HepG2 (cell line): ENCODE data around the gene GNA14.

Source experiments
- HOXA5 ChIP-seq: sonication (generic); formaldehyde crosslinking; IDR thresholded peaks from 2 replicates; pipeline ENCODE4 v1.4.0; 2020; ENCODE audit warnings: missing genetic modification reagents
- HOXA9 ChIP-seq: sonication (generic); formaldehyde crosslinking; IDR thresholded peaks from 2 replicates; pipeline ENCODE4 v1.8.1; 2022; ENCODE audit warnings: missing genetic modification reagents, mild to moderate bottlenecking, moderate library complexity, borderline replicate concordance
- NONO ChIP-seq, 2 experiments: fragments of 450-650 bp in 1 of 2; sonication (generic) in 1 of 2; formaldehyde crosslinking in 1 of 2; IDR thresholded peaks in 1 of 2; conservative IDR thresholded peaks in 1 of 2; 2 replicates each; pipeline versions ENCODE4 v1.6.1 to v1.8.0; 2017 to 2022; ENCODE audit warnings: mild to moderate bottlenecking in 1 of 2, missing genetic modification reagents in 1 of 2, moderate library complexity in 1 of 2
- SP2 ChIP-seq: sonication (generic); formaldehyde crosslinking; IDR thresholded peaks from 2 replicates; pipeline ENCODE4 v1.5.1; 2020; ENCODE audit warnings: mild to moderate bottlenecking, missing genetic modification reagents
- TCF7L2 ChIP-seq: IDR thresholded peaks from 2 replicates; pipeline ENCODE4 v1.6.1; 2011; ENCODE audit warnings: mild to moderate bottlenecking, low read depth, low read length, moderate library complexity
- ZNF180 ChIP-seq: sonication (generic); formaldehyde crosslinking; IDR thresholded peaks from 2 replicates; pipeline ENCODE4 v1.4.0; 2020; ENCODE audit warnings: low read depth, missing genetic modification reagents, borderline replicate concordance
- TF ChIP-seq, protein P1 (sequence below): sonication (generic); formaldehyde crosslinking; IDR thresholded peaks from 2 replicates; pipeline ENCODE4 v1.4.0; 2020; ENCODE audit warnings: low read depth, missing genetic modification reagents
- TF ChIP-seq, protein P2 (sequence below): sonication (generic); formaldehyde crosslinking; IDR thresholded peaks from 2 replicates; pipeline ENCODE4 v1.5.0; 2020; ENCODE audit warnings: mild to moderate bottlenecking, missing genetic modification reagents, moderate library complexity
- TF ChIP-seq, protein P3 (sequence below): sonication (generic); formaldehyde crosslinking; IDR thresholded peaks from 2 replicates; pipeline ENCODE4 v1.4.0; 2020; ENCODE audit warnings: mild to moderate bottlenecking, missing genetic modification reagents

DNA sequence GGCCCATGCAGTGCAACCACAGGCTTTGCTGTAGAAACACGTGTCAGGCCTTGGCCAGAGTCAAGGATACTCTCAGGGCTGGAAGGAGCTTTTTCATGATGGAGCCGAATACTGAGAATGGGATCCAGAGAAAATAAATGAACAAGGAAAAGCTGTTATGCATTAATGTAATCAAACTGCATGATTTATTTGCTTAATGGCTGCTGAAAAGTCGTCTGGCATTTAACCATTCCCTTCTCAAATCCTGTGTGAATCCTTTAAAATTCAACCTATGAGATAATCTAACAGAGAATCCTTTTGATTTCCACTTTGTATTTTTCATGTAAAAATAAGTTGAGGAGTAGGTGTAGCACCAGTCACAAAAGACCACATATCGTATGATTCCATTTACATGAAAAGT is 24.1 kb upstream of the GNA14 start:
- TF ChIP-seq, protein P1, sequence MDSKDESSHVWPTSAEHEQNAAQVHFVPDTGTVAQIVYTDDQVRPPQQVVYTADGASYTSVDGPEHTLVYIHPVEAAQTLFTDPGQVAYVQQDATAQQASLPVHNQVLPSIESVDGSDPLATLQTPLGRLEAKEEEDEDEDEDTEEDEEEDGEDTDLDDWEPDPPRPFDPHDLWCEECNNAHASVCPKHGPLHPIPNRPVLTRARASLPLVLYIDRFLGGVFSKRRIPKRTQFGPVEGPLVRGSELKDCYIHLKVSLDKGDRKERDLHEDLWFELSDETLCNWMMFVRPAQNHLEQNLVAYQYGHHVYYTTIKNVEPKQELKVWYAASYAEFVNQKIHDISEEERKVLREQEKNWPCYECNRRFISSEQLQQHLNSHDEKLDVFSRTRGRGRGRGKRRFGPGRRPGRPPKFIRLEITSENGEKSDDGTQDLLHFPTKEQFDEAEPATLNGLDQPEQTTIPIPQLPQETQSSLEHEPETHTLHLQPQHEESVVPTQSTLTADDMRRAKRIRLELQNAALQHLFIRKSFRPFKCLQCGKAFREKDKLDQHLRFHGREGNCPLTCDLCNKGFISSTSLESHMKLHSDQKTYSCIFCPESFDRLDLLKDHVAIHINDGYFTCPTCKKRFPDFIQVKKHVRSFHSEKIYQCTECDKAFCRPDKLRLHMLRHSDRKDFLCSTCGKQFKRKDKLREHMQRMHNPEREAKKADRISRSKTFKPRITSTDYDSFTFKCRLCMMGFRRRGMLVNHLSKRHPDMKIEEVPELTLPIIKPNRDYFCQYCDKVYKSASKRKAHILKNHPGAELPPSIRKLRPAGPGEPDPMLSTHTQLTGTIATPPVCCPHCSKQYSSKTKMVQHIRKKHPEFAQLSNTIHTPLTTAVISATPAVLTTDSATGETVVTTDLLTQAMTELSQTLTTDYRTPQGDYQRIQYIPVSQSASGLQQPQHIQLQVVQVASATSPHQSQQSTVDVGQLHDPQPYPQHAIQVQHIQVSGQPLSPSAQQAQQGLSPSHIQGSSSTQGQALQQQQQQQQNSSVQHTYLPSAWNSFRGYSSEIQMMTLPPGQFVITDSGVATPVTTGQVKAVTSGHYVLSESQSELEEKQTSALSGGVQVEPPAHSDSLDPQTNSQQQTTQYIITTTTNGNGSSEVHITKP (CRISPR knock-in tag), result no peak
- TF ChIP-seq SP2 (no peak), HOXA9 (no peak), TCF7L2 (no peak), NONO (IDR thresholded peaks at IDR 0.05) (no peak), NONO (CRISPR knock-in tag; conservative IDR thresholded peaks at IDR 0.05) (no peak), HOXA5 (CRISPR knock-in tag) (no peak), ZNF180 (CRISPR knock-in tag) (no peak)
- TF ChIP-seq, protein P2, sequence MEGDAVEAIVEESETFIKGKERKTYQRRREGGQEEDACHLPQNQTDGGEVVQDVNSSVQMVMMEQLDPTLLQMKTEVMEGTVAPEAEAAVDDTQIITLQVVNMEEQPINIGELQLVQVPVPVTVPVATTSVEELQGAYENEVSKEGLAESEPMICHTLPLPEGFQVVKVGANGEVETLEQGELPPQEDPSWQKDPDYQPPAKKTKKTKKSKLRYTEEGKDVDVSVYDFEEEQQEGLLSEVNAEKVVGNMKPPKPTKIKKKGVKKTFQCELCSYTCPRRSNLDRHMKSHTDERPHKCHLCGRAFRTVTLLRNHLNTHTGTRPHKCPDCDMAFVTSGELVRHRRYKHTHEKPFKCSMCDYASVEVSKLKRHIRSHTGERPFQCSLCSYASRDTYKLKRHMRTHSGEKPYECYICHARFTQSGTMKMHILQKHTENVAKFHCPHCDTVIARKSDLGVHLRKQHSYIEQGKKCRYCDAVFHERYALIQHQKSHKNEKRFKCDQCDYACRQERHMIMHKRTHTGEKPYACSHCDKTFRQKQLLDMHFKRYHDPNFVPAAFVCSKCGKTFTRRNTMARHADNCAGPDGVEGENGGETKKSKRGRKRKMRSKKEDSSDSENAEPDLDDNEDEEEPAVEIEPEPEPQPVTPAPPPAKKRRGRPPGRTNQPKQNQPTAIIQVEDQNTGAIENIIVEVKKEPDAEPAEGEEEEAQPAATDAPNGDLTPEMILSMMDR (CRISPR knock-in tag), result no peak
- TF ChIP-seq, protein P3, sequence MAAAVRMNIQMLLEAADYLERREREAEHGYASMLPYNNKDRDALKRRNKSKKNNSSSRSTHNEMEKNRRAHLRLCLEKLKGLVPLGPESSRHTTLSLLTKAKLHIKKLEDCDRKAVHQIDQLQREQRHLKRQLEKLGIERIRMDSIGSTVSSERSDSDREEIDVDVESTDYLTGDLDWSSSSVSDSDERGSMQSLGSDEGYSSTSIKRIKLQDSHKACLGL (CRISPR knock-in tag), result no peak
